K562 (cell line): ENCODE data around the gene ZNF346. TPM values are rescaled to one million over a fixed set of nuclear protein-coding genes. Genes with fewer than 3 reads are reported as not detected.

Source experiments
- ATAC-seq: fragments of 200-7000 bp; cut with Tn5 transposase; 3 replicates; pipeline ENCODE4 v1.9.1; 2020; ENCODE audit warnings: moderate library complexity
- BruUV-seq: library from RNA; stranded (reverse); fragments of 400-500 nt; replicated peaks from 2 replicates; lab custom pipeline; 2021; lab: Mats Ljungman, UMichigan
- CTCF ChIA-PET: fragments of 300-600 bp; formaldehyde crosslinking; extraction: SDS; loops from one replicate; lab custom pipeline; 2021; ENCODE audit warnings: low intra/inter-chr PET ratio; lab: Yijun Ruan, JAX
- POLR2A ChIA-PET: fragments of 300-600, 350-650 bp; sonication (Branson Sonifier 250); formaldehyde crosslinking; extraction: SDS; loops from one replicate; lab custom pipeline; 2021; ENCODE audit warnings: antibody characterized with exemption, inconsistent platforms; lab: Yijun Ruan, JAX
- DNase-seq, 4 experiments: peaks; one replicate each; pipeline versions ENCODE4 v3.0.0 to v3.0.0-alpha.2; 2011 to 2018; ENCODE audit warnings: low spot score in 3 of 4, mixed read lengths in 3 of 4; ENCODE audit errors: extremely low read depth in 1 of 4
- FAIRE-seq: peaks from 2 replicates; lab custom pipeline; 2011; peaks lifted over from hg19 to GRCh38; lab: Jason Lieb, UNC
- H2AFZ ChIP-seq: 2 replicates; pipeline ENCODE4 v1.6.0; 2011; ENCODE audit warnings: low read depth, low read length, control low read depth, inconsistent platforms
- H3K27ac ChIP-seq: fragments of 200-600 bp; 3 replicates; pipeline ENCODE4 v1.8.0; 2011; ENCODE audit warnings: low read depth, mild to moderate bottlenecking, control low read depth, inconsistent platforms, low read length, moderate library complexity, mixed read lengths; ENCODE audit errors: extremely low read depth
- H3K27me3 ChIP-seq, 2 experiments: fragments of 300-600 bp in 1 of 2; 2 replicates in 1 of 2; 3 replicates in 1 of 2; pipeline versions ENCODE4 v1.6.0 to v1.8.0; 2011; ENCODE audit warnings: inconsistent platforms in 2 of 2, low read length in 2 of 2, mild to moderate bottlenecking in 1 of 2, mixed read lengths in 1 of 2, moderate library complexity in 1 of 2; ENCODE audit not compliant: control insufficient read depth in 2 of 2, insufficient read depth in 2 of 2
- H3K36me3 ChIP-seq: fragments of 300-600 bp; 3 replicates; pipeline ENCODE4 v1.8.0; 2011; ENCODE audit warnings: mild to moderate bottlenecking, low read length, inconsistent platforms; ENCODE audit not compliant: control insufficient read depth, insufficient read depth
- H3K4me1 ChIP-seq, 2 experiments: fragments of 200-600 bp in 1 of 2; replicated peaks in 1 of 2; 2 replicates in 1 of 2; 3 replicates in 1 of 2; pipeline versions ENCODE4 v1.5.1 to v1.8.0; 2011; ENCODE audit warnings: inconsistent platforms in 2 of 2, low read length in 2 of 2, mild to moderate bottlenecking in 1 of 2, mixed read lengths in 1 of 2, moderate library complexity in 1 of 2; ENCODE audit not compliant: control insufficient read depth in 2 of 2, insufficient read depth in 2 of 2
- H3K4me2 ChIP-seq: 2 replicates; pipeline ENCODE4 v1.6.1; 2011; ENCODE audit warnings: low read length, control low read depth, inconsistent platforms, mixed read lengths; ENCODE audit not compliant: insufficient read depth
- H3K4me3 ChIP-seq: fragments of 200-600 bp; sonication (generic), shearing (Covaris generic); 2 replicates; pipeline ENCODE4 v1.5.1; 2016; ENCODE audit warnings: control low read depth, inconsistent platforms
- H3K79me2 ChIP-seq: fragments of 200-600 bp; 3 replicates; pipeline ENCODE4 v1.8.0; 2011; ENCODE audit warnings: low read length, inconsistent platforms; ENCODE audit not compliant: control insufficient read depth, insufficient read depth
- H3K9ac ChIP-seq, 2 experiments: 2 replicates each; pipeline versions ENCODE4 v1.6.0 to v1.6.1; 2011; ENCODE audit warnings: low read depth in 2 of 2, low read length in 2 of 2, control low read depth in 1 of 2, inconsistent platforms in 1 of 2, mild to moderate bottlenecking in 1 of 2, mixed read lengths in 1 of 2; ENCODE audit not compliant: insufficient read depth in 1 of 2
- H3K9me1 ChIP-seq: one replicate; pipeline ENCODE4 v1.6.0; 2011; ENCODE audit warnings: inconsistent platforms, mild to moderate bottlenecking, low read length, moderate library complexity; ENCODE audit not compliant: control insufficient read depth, insufficient read depth
- H3K9me3 ChIP-seq: replicated peaks from 2 replicates; pipeline ENCODE4 v1.5.1; 2011; ENCODE audit warnings: low read depth, low read length, inconsistent platforms; ENCODE audit not compliant: control insufficient read depth, insufficient read depth
- H4K20me1 ChIP-seq: replicated peaks from 2 replicates; pipeline ENCODE4 v1.6.1; 2011; ENCODE audit warnings: low read length, inconsistent platforms, mixed read lengths; ENCODE audit not compliant: control insufficient read depth, insufficient read depth
- BRCA1 ChIP-seq, 2 experiments: fragments of 450-650 bp in 1 of 2; sonication (generic) in 1 of 2; formaldehyde crosslinking in 1 of 2; IDR thresholded peaks; 2 replicates each; pipeline versions ENCODE4 v1.5.0 to v1.6.1; 2017 to 2020; ENCODE audit warnings: mild to moderate bottlenecking in 1 of 2, missing genetic modification reagents in 1 of 2
- NR1H2 ChIP-seq: sonication (generic); formaldehyde crosslinking; IDR thresholded peaks from 2 replicates; pipeline ENCODE4 v1.4.0; 2020; ENCODE audit warnings: mild to moderate bottlenecking, missing genetic modification reagents
- POLR2H ChIP-seq: IDR thresholded peaks from 2 replicates; pipeline ENCODE4 v1.6.1; 2016; ENCODE audit warnings: missing genetic modification characterization, low read depth, mild to moderate bottlenecking, control low read depth, missing compliant biosample characterization, moderate library complexity
- RB1 ChIP-seq: fragments of 450-650 bp; IDR thresholded peaks from 2 replicates; pipeline ENCODE4 v1.6.1; 2017; ENCODE audit warnings: low read depth, mild to moderate bottlenecking
- STAT5A ChIP-seq: IDR thresholded peaks from 2 replicates; pipeline ENCODE4 v1.6.1; 2012; ENCODE audit warnings: low read length, inconsistent platforms, borderline replicate concordance
- ZNF165 ChIP-seq: fragments of 250-450 bp; sonication (Bioruptor Pico); IDR thresholded peaks from 2 replicates; pipeline ENCODE4 v1.4.0; 2020; ENCODE audit warnings: borderline replicate concordance
- ZNF75A ChIP-seq: fragments of 450-650 bp; formaldehyde crosslinking; IDR thresholded peaks from 2 replicates; pipeline ENCODE4 v1.4.0; 2020; ENCODE audit warnings: mild to moderate bottlenecking
- WGBS: fragments of 100-300 bp; shearing (Covaris generic); methylation state at CpG from one replicate; pipeline ENCODE4 v1.1.6; 2016; ENCODE audit warnings: low coverage, mixed read lengths; ENCODE audit not compliant: insufficient coverage; ENCODE audit errors: missing lambda C conversion rate; 5-methylcytosine and 5-hydroxymethylcytosine counted together
- in situ Hi-C: fragments of 300-500 bp; cut with MboI; formaldehyde crosslinking; loops from 4 replicates; pipeline ENCODE4 v1.15.0; 2018; ENCODE audit warnings: inconsistent platforms, mixed read lengths
- intact Hi-C: fragments of 100-400 bp; cut with micrococcal nuclease; formaldehyde crosslinking; loops from 2 replicates; pipeline ENCODE4 v1.14.2; 2022
- polyA plus RNA-seq, 8 experiments: library from polyadenylated mRNA; depleted of rRNA in 4 of 8; stranded (reverse) in 5 of 8; unstranded in 3 of 8; fragments of >200 nt; fragmentation: Nextera tagmentation in 2 of 8; fragmentation: Illumina TruSeq in 1 of 8; extraction: Ambion mirVana in 2 of 8; extraction: Trizol in 1 of 8; gene quantifications; 2 replicates each; pipeline versions ENCODE4 v1.2.1 to v1.2.3, GENCODE V29; 2011 to 2014; ENCODE audit warnings: inconsistent platforms in 1 of 8, missing spikeins in 1 of 8
- total RNA-seq, 7 experiments: library from RNA; depleted of rRNA in 6 of 7; stranded (reverse); fragments of >200 nt in 6 of 7; fragmentation: Illumina TruSeq in 2 of 7; extraction: Trizol in 2 of 7; gene quantifications; 2 replicates each; pipeline versions ENCODE4 v1.2.1 to v1.2.3, GENCODE V29; 2011 to 2021; ENCODE audit warnings: low replicate concordance in 1 of 7
- TF ChIP-seq, protein P1 (sequence below): fragments of 250-450 bp; sonication (Bioruptor Pico); IDR thresholded peaks from 2 replicates; pipeline ENCODE4 v1.8.0; 2021; ENCODE audit warnings: moderate library complexity, mild to moderate bottlenecking, inconsistent platforms
- TF ChIP-seq, protein P2 (sequence below): fragments of 450-650 bp; IDR thresholded peaks from 2 replicates; pipeline ENCODE4 v1.6.1; 2017; ENCODE audit warnings: antibody characterized with exemption, mild to moderate bottlenecking

ZNF346 gene
- total and polyA plus RNA-seq, 9 of the 15 experiments (the other 6 are each of a cell fraction or from before 2014, with no cell fraction given): 5.0 to 25.1 (median 20.1) TPM

DNA sequence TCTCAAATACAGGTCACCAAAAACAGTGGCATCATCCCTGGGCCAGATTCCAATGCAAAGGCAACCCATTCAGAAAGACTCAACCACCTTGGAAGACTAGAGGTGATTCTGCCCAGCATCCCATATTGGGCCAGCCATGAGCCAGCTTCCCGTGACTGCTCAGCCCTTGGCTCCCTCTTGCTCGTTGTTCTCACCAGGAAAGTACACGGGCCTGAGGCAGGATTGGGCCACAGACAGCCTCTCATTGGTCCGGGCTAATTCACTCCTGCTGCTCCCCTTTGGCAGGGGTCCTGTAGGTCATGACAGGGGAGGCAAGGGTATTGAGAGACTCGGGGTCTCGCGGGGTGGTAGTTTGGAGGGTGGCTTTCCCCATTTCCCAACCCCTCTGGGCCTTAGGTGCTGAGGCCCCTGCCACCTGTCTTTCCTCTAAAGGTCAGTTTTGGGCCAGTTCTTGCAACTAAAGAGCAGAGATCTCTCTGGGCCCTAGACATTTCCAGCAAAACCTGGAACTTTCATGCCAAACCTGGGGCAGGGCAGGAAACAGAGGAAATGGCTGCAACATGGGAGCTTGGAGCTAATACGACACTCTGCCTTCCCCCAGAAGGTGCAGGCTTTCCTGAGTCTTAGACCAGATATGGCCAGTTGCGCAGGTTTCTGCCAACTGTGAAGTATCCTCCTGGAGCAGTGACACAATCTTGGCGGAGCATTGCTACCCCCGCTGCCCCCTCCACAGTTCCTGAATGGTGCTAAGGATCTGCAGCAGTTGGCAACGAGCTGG, 42.2 kb downstream of the ZNF346 start:
- ChIA-PET CTCF (no interaction called here), POLR2A (interaction anchor here (0.6 kb wide), 1 partner anchor 207 kb away, joined by 3 read pairs; no protein-coding TSS in a partner anchor)
- H4K20me1 ChIP-seq: 0 out of 2 replicates have a peak, but pooled peaks cover 3% of the 10 kb centered on the region
- no TSS peak for BruUV-seq
- WGBS: 88% methylated on average over 12 of the region's 12 CpGs
- H3K4me3 ChIP-seq: no peak overlapping the region
- H3K9me1 ChIP-seq: no peaks in the 10 kb centered on the region
- H3K27me3 ChIP-seq: no peaks in the 10 kb centered on the region
- no peak overlapping the region for H3K4me2 ChIP-seq
- DNase-seq (no peak), FAIRE-seq (no peak), ATAC-seq (no peak)
- TF ChIP-seq BRCA1 (IDR thresholded peaks at IDR 0.05) (no peak), BRCA1 (CRISPR knock-in tag; IDR thresholded peaks at IDR 0.05) (no peak), ZNF165 (no peak), ZNF75A (CRISPR knock-in tag) (no peak), NR1H2 (no peak), STAT5A (no peak), POLR2H (no peak), RB1 (no peak)
- TF ChIP-seq, protein P1, sequence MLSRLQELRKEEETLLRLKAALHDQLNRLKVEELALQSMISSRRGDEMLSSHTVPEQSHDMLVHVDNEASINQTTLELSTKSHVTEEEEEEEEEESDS (CRISPR knock-in tag): no peak
- TF ChIP-seq, protein P2, sequence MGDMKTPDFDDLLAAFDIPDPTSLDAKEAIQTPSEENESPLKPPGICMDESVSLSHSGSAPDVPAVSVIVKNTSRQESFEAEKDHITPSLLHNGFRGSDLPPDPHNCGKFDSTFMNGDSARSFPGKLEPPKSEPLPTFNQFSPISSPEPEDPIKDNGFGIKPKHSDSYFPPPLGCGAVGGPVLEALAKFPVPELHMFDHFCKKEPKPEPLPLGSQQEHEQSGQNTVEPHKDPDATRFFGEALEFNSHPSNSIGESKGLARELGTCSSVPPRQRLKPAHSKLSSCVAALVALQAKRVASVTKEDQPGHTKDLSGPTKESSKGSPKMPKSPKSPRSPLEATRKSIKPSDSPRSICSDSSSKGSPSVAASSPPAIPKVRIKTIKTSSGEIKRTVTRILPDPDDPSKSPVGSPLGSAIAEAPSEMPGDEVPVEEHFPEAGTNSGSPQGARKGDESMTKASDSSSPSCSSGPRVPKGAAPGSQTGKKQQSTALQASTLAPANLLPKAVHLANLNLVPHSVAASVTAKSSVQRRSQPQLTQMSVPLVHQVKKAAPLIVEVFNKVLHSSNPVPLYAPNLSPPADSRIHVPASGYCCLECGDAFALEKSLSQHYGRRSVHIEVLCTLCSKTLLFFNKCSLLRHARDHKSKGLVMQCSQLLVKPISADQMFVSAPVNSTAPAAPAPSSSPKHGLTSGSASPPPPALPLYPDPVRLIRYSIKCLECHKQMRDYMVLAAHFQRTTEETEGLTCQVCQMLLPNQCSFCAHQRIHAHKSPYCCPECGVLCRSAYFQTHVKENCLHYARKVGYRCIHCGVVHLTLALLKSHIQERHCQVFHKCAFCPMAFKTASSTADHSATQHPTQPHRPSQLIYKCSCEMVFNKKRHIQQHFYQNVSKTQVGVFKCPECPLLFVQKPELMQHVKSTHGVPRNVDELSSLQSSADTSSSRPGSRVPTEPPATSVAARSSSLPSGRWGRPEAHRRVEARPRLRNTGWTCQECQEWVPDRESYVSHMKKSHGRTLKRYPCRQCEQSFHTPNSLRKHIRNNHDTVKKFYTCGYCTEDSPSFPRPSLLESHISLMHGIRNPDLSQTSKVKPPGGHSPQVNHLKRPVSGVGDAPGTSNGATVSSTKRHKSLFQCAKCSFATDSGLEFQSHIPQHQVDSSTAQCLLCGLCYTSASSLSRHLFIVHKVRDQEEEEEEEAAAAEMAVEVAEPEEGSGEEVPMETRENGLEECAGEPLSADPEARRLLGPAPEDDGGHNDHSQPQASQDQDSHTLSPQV: no peak
- intact Hi-C loops (no loop called here), in situ Hi-C loops (no loop called here)
- H3K36me3 ChIP-seq: peaks cover 55% of the 10 kb centered on the region; the same call in 2 of the 3 replicates
- H3K79me2 ChIP-seq: no peaks in the 10 kb centered on the region
- H3K4me1 ChIP-seq: no peaks in the 10 kb centered on the region
- H3K9me3 ChIP-seq: no peaks in the 10 kb centered on the region
- no peak overlapping the region for H2AFZ ChIP-seq
- no peak overlapping the region for H3K27ac ChIP-seq
- H3K9ac ChIP-seq: no peak overlapping the region
